HG02610 (cell line): Measurements from ENCODE around the gene ZHX3.

ENCODE experiments used
- ATAC-seq: cut with Tn5 transposase; IDR thresholded peaks from one replicate; pipeline ENCODE4 v1.9.1; 2021; ENCODE audit warnings: mild to moderate bottlenecking, moderate library complexity; ENCODE audit not compliant: unreplicated experiment

ZHX3 gene

DNA sequence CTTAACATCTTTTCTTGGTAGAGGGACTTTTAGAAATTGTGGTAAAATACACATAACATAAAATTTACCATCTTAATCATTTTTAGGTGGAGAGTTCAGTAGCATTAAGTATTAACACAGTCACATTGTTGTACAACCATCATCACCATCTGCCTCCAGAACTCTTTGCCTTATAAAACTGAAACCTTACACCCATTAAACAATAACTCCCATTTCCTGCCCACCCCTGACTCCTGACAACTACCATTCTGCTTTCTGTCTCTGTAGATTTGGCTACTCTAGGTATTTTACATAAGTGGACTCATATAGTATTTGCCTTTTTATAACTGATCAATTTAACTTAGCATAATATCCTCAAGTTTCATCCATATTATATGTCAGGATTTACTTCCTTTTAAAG is 88.7 kb downstream of the ZHX3 start:
- no peak for ATAC-seq

GRCh38 chr20:41226426-41226825 is 91.1 kb downstream of the ZHX3 start:
- ATAC-seq, result no peak

DNA sequence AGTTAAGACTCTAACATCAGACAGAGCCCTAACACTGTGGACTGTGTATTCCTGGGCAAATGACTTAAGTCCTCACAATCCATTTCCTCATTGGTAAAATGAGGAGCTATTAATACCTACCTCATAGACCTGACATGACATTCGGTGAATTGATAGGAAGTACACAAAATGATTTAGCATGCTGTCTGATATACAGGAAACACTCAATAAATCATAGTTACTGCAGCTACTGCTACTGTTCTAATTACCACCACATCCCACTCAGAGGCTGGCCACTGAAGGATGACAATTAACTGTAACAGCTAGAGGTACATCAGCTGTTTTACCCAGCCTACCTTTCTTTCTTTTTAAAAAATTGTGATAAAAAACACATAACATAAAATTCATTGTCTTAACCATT is 92.4 kb downstream of the ZHX3 start:
- ATAC-seq, result no peak

DNA sequence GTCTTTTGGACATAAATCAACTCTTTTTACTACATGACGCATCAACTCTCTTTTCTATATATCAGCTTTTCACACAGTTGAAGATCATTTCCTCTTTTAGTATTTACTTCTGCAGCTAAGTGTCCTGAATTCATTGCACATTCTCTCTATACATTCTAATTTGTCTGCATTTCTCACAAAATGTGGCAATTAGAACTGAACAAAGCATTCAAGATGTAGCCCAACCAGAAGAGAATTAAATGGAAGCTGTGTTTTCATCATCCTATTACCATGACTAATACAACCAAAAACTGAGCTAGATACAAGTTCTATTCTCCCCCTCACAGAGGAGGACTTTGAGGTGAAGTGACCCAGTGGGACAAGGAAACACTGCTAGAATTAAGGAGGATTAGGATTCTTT is 93.2 kb downstream of the ZHX3 start:
- ATAC-seq, result no peak

GRCh38 chr20:41223112-41223511 is 94.4 kb downstream of the ZHX3 start:
- ATAC-seq, result no peak

GRCh38 chr20:41222703-41223102 is 94.8 kb downstream of the ZHX3 start:
- ATAC-seq, result no peak

DNA sequence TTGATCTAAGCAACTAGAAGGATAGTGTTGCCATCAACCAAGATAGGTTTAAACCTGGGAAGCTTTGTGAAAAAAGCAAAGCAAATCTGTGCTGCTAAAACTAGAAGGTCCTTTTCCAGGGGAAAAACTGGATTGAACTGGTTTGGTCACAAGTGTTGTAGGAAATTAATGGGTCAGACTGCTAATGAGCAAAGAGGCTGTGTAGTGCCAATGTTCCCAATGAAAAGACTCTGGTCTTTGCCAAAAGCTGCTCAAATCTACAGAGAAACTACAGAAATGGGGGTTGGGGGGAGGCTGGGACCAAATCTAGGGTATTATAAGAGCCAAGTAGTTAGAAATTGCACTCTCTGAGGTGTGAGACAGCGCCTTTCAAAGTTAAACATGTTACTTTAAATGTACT is 95.2 kb downstream of the ZHX3 start:
- ATAC-seq, result no peak

DNA sequence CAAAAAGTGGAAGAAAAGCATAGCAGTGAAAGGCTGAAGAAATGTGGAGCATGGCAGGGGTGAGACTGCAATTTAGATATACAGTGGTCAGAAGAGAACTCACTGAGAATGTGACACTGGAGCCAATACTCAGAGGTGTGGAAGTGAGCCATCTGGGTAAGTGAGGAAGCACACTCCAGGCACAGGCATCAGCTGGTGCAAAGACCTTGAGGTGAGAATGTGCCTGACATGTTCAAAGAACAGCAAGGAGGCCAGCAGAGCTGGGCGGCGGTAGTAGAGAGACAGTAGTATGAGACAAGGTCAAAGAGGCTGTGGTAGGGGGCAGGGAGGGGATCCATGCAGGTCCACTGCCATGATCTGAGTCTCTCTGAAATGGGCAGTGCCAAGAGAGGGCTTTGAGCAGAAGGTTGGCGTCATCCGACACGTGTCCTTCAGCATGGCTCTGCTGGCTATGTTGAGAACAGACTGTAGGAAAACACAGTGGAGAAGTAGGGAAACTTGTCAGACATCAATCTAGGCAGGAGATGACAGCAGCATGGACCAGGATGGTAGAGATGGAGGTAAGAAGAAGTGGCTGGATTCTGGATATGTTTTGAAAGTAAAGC is 95.8 kb downstream of the ZHX3 start:
- ATAC-seq, result no peak

DNA sequence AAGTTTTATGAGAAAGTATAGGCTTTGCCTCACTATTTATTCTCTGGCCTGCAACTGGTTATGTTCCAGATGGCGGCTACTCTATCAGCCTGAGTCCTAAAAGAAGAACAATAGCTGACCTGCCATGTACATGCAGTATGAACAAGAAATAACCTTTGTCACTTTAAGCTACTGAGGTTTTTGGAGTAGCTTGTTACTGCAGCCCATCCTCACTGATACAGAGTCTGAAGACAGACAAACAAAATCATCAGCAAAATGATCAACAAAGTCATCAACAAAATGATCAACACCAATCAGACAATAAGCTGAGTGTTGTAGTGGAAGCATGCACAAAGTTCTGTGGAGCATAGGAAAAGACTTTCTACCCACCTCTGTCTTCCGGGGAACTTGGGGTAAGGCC is 97.7 kb downstream of the ZHX3 start:
- no peak for ATAC-seq

DNA sequence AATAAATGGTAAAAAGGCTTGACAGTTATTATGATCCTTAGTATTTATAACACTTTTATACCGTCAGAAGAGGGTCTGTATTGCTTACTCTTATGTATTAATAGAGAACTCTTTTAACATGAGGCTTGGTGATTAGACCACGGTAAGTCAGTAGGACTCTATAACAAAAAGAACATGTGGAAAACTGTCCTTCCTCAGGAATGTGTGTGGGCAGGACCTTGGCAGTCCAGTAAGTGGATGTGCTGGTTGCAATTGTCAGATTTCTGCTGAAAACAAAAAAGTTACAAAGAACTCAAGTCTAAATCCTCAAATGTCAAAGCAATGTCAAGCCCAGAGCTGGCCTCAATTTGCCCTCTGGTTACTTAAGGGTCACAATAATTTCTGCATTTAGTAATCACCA is 99.1 kb downstream of the ZHX3 start:
- ATAC-seq, result no peak

- no peak for ATAC-seq
Observed at GRCh38 chr20:41217422-41217821, 100.1 kb downstream of the ZHX3 start.

DNA sequence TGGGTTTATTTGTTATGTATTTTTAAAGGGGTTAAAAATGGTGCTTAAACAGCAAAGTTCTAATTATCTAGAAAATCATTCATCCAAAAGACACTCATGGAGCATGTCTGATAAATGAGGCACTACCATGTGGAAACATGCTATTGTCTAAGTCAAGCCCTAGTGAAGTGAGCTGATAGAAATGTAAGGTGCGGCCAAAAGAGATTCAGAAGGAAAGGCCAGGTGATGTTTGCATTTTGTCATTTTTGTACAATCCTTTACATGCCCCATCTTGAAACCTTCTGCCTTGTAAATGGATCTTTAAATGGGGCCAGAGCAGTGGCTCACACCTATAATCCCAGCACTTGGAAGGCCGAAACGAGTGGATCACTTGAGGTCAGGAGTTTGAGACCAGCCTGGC is 102.9 kb downstream of the ZHX3 start:
- ATAC-seq, result no peak

- no peak for ATAC-seq
Observed at GRCh38 chr20:41214202-41214601, 103.3 kb downstream of the ZHX3 start.

DNA sequence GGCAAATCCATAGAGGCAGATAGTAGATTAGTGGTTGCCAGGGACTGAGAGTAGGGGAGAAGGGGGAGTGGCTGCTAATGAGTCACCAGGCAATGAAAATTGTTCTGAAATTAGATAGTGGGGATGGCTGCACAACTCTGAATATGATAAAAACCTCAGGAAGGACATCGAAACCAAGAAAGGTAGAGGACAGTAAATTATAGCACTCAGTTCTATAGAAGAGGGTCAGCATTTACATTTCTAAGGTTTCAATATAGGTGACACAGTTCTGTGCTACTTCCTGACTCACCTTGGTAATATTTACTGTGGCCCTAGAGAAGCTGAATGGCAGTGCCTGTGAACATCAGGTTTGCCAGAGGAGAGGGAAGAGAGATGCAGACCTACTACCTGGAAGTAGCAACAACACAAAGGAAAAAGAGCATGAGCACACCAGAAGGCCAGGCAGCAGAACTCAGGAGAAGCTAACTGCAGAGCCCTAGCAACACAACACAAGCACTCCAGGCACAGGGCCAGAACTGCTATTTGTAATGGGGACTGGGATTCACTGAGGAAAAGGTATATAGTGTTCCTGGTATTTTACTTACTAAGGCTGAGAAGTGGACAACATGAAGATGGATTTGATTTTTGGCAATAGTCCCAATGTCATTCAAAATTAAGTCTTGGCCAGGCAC is 104.2 kb downstream of the ZHX3 start:
- ATAC-seq, result no peak

- no peak for ATAC-seq
Observed at GRCh38 chr20:41205313-41205712, 112.2 kb downstream of the ZHX3 start.

DNA sequence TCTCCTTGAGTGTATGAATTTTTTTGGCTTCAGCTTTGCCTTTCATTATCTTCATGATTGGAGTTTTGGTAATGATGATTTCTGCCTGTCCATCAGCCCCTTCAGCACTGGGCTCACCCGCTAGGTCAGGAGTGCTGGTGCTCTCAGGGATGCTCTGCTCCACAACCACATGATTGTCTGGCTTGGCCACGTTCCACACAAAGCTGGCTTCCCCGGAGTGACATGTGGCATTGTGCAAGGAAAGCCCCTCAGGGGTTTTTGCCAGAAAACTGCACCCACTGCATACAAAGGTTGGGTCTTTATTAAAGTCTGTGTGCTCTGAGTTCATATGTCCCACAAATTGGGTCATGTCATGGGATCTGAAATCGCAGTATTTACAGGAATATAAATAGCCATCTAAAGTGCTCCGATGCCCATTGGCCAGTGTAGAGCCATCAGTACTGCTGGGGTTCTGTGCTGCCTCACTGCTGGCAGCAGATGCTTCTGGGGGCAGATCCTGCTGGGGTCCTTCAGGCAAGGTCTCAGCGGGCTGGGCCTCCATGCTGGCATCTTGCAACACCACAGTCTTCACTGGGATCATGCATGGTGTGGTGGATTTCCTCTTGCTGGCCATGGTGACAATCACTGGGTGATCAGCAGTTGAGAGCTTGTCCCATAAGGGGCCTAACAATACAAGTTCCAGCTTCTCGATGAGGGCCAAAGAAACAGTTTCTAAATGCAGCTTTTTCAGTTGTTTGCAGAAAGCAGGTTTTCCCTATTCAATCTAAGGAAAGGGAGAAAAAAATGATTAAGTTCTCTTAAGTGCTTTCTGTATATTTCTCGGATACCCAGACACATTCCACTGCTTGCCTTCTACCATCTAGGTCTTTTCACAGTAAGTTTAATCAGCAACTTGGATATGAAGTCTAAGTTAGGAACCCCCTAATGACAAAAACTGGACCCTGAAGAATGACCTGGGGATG is 112.9 kb downstream of the ZHX3 start:
- ATAC-seq, result no peak

DNA sequence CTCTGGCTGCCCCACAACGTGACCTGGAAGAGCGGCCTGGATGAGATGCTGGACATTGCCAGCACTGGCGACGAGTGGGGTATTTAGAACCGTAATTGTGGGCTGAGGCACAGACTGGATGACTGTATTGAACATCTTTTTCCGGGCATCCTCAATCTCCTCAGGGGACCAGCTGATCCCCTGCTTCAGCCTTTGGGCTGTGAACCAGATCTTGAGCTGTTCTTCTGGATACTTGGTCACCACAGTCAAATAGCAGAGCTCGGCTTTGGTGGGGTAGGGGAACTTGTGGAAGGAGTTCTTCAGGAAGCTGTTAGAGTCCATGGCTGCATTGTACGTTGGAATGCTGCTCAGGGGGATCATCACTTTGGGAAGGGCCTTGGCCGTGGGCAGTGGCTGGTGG is 113.9 kb downstream of the ZHX3 start:
- no peak for ATAC-seq

- no peak for ATAC-seq
Observed at GRCh38 chr20:41202426-41202825, 115.1 kb downstream of the ZHX3 start.

GRCh38 chr20:41201760-41202159 is 115.8 kb downstream of the ZHX3 start:
- ATAC-seq, result no peak

DNA sequence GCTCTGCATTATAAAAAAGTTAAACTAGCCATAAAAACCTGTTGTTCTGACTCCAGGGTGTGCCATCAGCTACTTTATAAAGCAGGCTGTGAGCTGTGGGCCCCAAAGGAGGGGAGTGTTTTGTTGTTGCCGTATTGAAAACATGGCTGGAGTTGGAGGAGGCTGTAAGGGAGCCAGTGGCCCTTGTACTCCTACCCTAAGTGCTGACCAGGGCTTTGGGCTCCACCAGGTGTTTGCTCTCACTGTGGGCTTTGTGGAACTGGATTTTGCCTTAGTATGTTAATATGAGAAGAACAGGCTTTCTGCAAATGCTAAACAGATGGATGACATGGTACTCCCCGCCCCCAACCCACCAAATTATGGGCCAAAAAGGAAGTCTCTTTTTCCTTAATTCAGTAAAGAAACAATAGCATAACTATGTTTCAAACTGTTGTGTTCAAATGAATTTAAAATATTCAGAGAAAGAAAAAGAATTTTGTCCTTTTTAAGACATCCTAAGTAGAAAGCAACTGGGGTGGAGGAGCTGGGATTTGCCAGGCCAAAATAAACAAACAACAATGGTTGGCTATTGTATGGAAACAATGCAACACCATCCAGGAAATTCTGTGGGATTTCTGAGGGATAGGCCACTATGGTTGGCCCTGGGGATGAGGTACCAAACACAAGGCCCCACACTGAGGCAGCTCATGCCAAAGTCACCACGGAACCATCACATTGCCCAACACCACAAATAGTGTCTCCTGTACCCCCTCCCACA is 116.9 kb downstream of the ZHX3 start:
- ATAC-seq, result no peak

GRCh38 chr20:41198443-41198842 is 119.1 kb downstream of the ZHX3 start:
- ATAC-seq, result no peak
